NCI-H1417 treated with DMSO at 0.1 percent for 48 hours (cell line): Measurements from ENCODE around the gene SDHA.
"Not testable (repeated sequence)": the region's sequence is repeated elsewhere in the genome, so short reads cannot be mapped to it uniquely, and the experiment has no call there.

Experiments
- DNase-seq: peaks from one replicate; lab custom pipeline; 2025; lab: John Stamatoyannopoulos, UW

SDHA gene

GRCh38 chr5:300691-301435 is 82.7 kb downstream of the SDHA start:
- not testable (repeated sequence) for DNase-seq

DNA sequence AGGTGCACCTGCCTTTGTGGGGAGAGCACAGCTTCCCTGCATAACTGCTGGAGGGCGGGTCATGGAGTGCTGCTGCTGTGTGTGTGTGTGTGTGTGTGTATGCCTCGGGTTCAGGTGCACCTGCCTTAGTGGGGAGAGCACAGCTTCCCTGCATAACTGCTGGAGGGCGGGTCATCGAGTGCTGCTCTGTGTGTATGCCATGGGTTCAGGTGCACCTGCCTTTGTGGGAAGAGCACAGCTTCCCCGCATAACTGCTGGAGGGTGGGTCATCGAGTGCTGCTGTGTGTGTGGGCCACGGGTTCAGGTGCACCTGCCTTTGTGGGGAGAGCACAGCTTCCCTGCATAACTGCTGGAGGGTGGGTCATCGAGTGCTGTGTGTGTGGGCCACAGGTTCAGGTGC is 84.3 kb downstream of the SDHA start:
- peak; percentile 53 for DNase-seq

- DNase-seq, result no peak
Observed at GRCh38 chr5:302966-303365, 84.8 kb downstream of the SDHA start.

DNA sequence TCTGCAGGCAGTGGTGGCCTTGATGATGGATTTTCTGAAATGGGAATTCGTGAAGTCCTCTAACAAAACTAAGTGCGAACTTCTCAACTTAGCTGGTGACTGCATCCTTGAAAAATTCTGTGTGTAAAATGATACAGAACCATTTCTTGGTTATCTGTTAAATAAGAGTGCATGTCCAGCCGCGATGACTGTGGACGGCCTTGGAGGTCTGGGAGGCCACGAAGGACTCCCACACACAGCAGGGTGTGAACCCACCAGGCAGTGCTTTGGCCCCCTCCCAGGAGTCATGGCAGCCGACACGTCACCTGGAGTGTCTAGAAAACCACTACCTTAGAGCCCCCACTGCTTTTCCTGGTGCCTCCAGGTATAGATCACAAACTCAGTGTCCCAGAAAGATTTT is 85.6 kb downstream of the SDHA start:
- not testable (repeated sequence) for DNase-seq

DNA sequence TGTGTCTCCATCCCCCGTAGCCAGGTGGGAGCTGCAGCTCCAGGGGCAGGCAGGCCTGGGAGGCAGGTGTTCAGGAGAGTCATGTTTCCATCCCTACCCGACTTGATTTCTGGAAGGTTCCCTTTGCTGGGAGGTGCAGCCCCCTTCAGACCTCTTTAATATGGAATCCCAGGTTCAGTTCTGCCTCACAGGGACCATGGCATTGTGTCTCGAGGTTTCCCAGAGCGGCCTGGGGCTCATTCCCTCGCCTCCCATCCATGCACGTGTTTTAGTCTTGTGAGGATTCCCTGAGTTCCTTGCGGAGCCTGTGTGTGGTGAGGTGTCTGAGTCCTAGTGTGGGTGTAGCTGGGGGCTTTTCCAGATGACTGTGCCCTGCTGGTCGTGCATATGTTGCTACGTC is 86.9 kb downstream of the SDHA start:
- DNase-seq, result no peak

DNA sequence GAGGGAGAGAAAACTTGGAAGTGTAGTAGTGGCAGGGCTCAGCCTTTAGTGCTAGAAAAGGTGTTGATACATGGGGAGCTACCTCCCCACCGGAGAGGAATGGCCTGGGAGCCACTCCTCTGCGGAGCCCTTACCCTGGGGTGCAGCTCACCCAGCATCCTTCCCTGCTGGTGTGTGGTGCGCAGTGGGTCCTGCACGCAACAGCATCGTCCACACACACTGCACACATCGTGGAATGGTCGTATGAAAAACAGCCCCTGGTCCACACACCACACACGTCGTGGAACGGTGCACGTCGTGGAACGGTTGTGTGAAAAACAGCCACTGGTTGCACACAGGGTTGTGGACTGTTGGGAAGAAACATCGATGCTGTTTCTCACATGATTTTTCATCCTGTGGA is 87.3 kb downstream of the SDHA start:
- DNase-seq, result no peak

GRCh38 chr5:306011-306805 is 88.1 kb downstream of the SDHA start:
- DNase-seq, result no peak
